Breast epithelium (tissue), 4 donors: ENCODE data around the gene PLGRKT. TPM values are rescaled to one million over a fixed set of nuclear protein-coding genes. Genes with fewer than 3 reads are reported as not detected.
"Not testable (repeated sequence)": the region's sequence is repeated elsewhere in the genome, so short reads cannot be mapped to it uniquely, and the experiment has no call there.

Experiments used
- DNase-seq, 2 donors: peaks; one replicate each; pipeline ENCODE4 v3.0.0-alpha.2; 2019; ENCODE audit warnings: low spot score in 2 of 2
- H3K27ac ChIP-seq, 2 donors: fragments of 200-600 bp; sonication (generic) in 1 of 2; one replicate each; pipeline ENCODE4 v1.5.1; 2016 to 2019; ENCODE audit warnings: mild to moderate bottlenecking in 1 of 2
- H3K27me3 ChIP-seq, 2 donors: fragments of 200-600 bp; sonication (generic) in 1 of 2; one replicate each; pipeline versions ENCODE4 v1.5.1 to v1.6.0; 2017 to 2019; ENCODE audit warnings: control low read depth in 1 of 2, mild to moderate bottlenecking in 1 of 2
- H3K36me3 ChIP-seq: fragments of 200-600 bp; one replicate; pipeline ENCODE4 v1.5.1; 2019
- H3K4me1 ChIP-seq, 2 donors: fragments of 200-600 bp; sonication (generic); one replicate each; pipeline ENCODE4 v1.5.1; 2016 to 2019; ENCODE audit warnings: control low read depth in 1 of 2
- H3K4me3 ChIP-seq, 3 donors: fragments of 200-600 bp; sonication (generic); 1 replicate in 2 of 3; 2 replicates in 1 of 3; pipeline ENCODE4 v1.5.1; 2016 to 2019; ENCODE audit warnings: mild to moderate bottlenecking in 3 of 3, moderate library complexity in 2 of 3
- H3K9me3 ChIP-seq, 2 donors: fragments of 200-600 bp; sonication (generic) in 1 of 2; one replicate each; pipeline ENCODE4 v1.5.1; 2016 to 2019; ENCODE audit warnings: control low read depth in 1 of 2
- POLR2A ChIP-seq: fragments of 450-650 bp; IDR thresholded peaks from one replicate; pipeline ENCODE4 v1.6.1; 2016; ENCODE audit warnings: antibody characterized with exemption, mild to moderate bottlenecking, moderate library complexity
- POLR2AphosphoS5 ChIP-seq, 3 donors: sonication (generic); formaldehyde crosslinking; IDR thresholded peaks; one replicate each; pipeline ENCODE4 v1.6.1; 2017; ENCODE audit warnings: antibody characterized with exemption in 3 of 3
- intact Hi-C: fragments of 100-400 bp; cut with DNase I; formaldehyde crosslinking; loops from one replicate; pipeline ENCODE4 v1.15.1; 2023; ENCODE audit warnings: low total_unique reads
- total RNA-seq, 3 donors: library from RNA; depleted of rRNA; stranded (reverse); fragments of >200 nt; gene quantifications; one replicate each; pipeline ENCODE4 v1.1.0, GENCODE V29; 2016
- TF ChIP-seq, protein P1 (sequence below), 3 donors: fragments of 450-650 bp; IDR thresholded peaks; one replicate each; pipeline ENCODE4 v1.5.1; 2016 to 2017; ENCODE audit warnings: antibody characterized with exemption in 3 of 3, mild to moderate bottlenecking in 3 of 3, moderate library complexity in 3 of 3

PLGRKT gene
- total RNA-seq, 3 donors from 2014 or later: 15.0 to 26.2 (median 16.4) TPM

DNA sequence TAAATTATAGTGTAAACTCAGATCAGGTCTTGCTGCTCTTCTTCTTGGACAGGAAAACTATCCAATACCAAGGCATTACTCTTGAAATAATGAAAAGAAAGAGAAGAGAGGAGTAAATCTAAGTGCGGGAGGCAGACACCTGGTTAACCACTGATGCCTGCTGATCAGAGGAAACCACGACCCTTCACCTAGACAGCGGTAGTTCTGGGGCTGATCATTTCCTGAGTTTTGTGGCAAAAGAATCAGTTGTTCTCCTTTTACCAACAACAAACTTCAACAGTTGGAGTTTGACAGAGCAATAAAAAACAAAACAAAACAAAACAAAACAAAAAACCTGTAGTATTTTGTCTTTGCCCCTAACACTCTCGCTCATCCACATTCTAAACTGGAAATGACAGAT lies 101.0 kb downstream of the PLGRKT start:
- H3K27me3 ChIP-seq: no peaks in the 10 kb centered on the region
- TF ChIP-seq POLR2A (no peak), POLR2AphosphoS5 (IDR thresholded peaks at IDR 0.05) (no peak)
- TF ChIP-seq, protein P1, sequence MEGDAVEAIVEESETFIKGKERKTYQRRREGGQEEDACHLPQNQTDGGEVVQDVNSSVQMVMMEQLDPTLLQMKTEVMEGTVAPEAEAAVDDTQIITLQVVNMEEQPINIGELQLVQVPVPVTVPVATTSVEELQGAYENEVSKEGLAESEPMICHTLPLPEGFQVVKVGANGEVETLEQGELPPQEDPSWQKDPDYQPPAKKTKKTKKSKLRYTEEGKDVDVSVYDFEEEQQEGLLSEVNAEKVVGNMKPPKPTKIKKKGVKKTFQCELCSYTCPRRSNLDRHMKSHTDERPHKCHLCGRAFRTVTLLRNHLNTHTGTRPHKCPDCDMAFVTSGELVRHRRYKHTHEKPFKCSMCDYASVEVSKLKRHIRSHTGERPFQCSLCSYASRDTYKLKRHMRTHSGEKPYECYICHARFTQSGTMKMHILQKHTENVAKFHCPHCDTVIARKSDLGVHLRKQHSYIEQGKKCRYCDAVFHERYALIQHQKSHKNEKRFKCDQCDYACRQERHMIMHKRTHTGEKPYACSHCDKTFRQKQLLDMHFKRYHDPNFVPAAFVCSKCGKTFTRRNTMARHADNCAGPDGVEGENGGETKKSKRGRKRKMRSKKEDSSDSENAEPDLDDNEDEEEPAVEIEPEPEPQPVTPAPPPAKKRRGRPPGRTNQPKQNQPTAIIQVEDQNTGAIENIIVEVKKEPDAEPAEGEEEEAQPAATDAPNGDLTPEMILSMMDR (IDR thresholded peaks at IDR 0.05): no peak
- intact Hi-C loops: no loop called here
- no peaks in the 10 kb centered on the region for H3K4me1 ChIP-seq
- no peaks in the 10 kb centered on the region for H3K9me3 ChIP-seq
- H3K36me3 ChIP-seq: no peaks in the 10 kb centered on the region
- H3K27ac ChIP-seq: no peak overlapping the region
- H3K4me3 ChIP-seq: no peak overlapping the region
- DNase-seq: no peak

DNA sequence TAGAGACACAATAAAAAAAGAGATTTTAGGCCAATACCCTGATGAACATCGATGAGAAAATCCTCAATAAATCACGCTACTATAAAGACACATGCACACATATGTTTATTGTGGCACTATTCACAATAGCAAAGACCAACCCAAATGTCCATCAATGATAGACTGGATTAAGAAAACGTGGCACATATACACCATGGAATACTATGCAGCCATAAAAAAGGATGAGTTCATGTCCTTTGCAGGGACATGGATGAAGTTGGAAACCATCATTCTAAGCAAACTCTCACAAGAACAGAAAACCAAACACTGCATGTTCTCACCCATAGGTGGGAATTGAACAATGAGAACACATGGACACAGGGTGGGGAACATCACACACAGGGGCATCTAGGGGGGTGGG lies 106.4 kb downstream of the PLGRKT start:
- H3K4me3 ChIP-seq, H3K27me3 ChIP-seq, DNase-seq, H3K9me3 ChIP-seq, H3K4me1 ChIP-seq, H3K36me3 ChIP-seq, H3K27ac ChIP-seq, intact Hi-C loops: not testable (repeated sequence)

DNA sequence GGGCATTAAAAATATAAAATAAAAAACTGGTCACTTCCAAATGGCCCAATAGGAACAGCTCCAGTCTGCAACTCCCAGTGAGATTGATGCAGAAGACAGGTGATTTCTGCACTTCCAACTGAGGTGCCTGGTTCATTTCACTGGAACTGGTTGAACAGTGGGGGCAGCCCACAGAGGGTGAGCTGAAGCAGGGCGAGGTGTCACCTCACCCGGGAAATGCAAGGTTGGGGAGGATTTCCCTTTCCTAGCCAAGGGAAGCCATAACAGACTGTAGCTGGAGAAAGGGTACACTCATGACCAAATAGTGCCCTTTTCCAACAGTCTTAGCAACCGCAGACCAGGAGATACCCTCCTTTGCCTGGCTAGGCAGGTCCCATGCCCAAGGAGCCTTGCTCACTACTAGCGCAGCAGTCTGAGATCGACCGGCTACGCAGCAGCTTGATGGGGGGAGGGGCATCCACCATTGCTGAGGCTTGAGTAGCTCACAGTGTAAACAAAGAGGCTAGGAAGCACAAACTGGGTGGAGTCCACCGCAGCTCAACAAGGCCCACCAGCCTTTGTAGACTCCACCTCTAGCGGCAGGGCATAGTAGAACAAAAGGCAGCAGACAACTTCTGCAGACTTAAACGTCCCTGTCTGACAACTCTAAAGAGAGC lies 110.7 kb downstream of the PLGRKT start:
- no peak for DNase-seq
- Histone ChIP-seq H3K4me1 (no peaks in the 10 kb centered on the region), H3K36me3 (no peaks in the 10 kb centered on the region), H3K27me3 (no peaks in the 10 kb centered on the region), H3K27ac (no peak overlapping the region), H3K4me3 (no peak overlapping the region), H3K9me3 (no peaks in the 10 kb centered on the region)
- intact Hi-C loops: no loop called here
- no peak for TF ChIP-seq POLR2A
- TF ChIP-seq, protein P1 (IDR thresholded peaks at IDR 0.05): no peak
- no peak for TF ChIP-seq POLR2AphosphoS5 (IDR thresholded peaks at IDR 0.05)

DNA sequence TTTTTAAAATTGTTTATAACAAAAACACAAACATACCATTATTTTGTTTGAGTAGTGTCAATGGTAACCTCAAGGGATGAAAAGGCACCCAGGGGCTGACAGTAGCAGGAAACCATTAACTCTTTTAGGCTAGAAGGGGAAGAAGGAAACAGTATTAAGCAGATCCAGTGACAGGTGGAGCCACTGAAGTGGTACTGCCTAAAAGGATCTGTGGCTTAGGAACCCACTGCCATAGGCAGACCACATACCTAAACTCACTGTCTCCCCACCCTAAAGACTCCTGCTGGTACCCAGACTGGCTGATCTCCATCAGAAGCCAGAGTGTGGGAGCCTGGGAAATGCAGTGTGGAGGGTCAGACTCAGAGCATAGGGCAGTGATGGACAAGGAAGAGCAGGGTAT lies 111.5 kb downstream of the PLGRKT start:
- TF ChIP-seq POLR2AphosphoS5 (IDR thresholded peaks at IDR 0.05): no peak
- TF ChIP-seq, protein P1 (IDR thresholded peaks at IDR 0.05): no peak
- no peak for TF ChIP-seq POLR2A
- no peak for DNase-seq
- Histone ChIP-seq H3K27me3 (no peaks in the 10 kb centered on the region), H3K27ac (no peak overlapping the region), H3K36me3 (no peaks in the 10 kb centered on the region), H3K4me3 (no peak overlapping the region), H3K4me1 (no peaks in the 10 kb centered on the region), H3K9me3 (no peaks in the 10 kb centered on the region)
- intact Hi-C loops: no loop called here

GRCh38 chr9:5321601-5322000 lies 116.1 kb downstream of the PLGRKT start:
- DNase-seq, H3K27ac ChIP-seq, H3K27me3 ChIP-seq, intact Hi-C loops, H3K9me3 ChIP-seq, H3K4me3 ChIP-seq, H3K4me1 ChIP-seq, H3K36me3 ChIP-seq: not testable (repeated sequence)

- TF ChIP-seq POLR2A (no peak), POLR2AphosphoS5 (IDR thresholded peaks at IDR 0.05) (no peak)
- TF ChIP-seq, protein P1 (IDR thresholded peaks at IDR 0.05): no peak
- intact Hi-C loops: no loop called here
- Histone ChIP-seq H3K27ac (no peak overlapping the region), H3K27me3 (no peaks in the 10 kb centered on the region), H3K36me3 (no peaks in the 10 kb centered on the region), H3K4me3 (no peak overlapping the region), H3K4me1 (no peaks in the 10 kb centered on the region), H3K9me3 (peaks cover 0 to 9% of the 10 kb centered on the region in 2 donors)
- DNase-seq: no peak
These were observed 116.7 kb downstream of the PLGRKT start for GRCh38 chr9:5321058-5321457.

DNA sequence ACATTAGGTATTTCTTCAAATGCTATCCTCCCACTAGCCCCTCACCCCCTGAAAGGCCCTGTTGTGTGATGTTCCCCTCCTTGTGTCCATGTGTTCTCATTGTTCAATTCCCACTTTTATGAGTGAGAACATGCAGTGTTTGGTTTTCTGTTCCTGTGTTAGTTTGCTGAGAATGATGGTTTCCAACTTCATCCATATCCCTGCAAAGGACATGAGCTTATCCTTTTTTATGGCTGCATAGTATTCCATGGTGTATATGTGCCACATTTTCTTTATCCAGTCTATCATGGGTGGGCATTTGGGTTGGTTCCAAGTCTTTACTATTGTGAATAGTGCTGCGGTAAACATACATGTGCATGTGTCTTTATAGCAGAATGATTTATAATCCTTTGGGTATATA lies 121.3 kb downstream of the PLGRKT start:
- H3K27me3 ChIP-seq, H3K4me1 ChIP-seq, H3K4me3 ChIP-seq, DNase-seq, H3K27ac ChIP-seq, intact Hi-C loops, H3K36me3 ChIP-seq: not testable (repeated sequence)
- H3K9me3 ChIP-seq: peaks cover 9 to 24% of the 10 kb centered on the region in 2 donors
